Body of pancreas (tissue), 4 donors: Measurements from ENCODE around the gene CRYBA1.
A peak's percentile ranks its signal among the peaks of the same experiment; 100 is the strongest.

Experiments
- CTCF ChIP-seq, 7 experiments: fragments of 450-650 bp in 4 of 7; fragments of 200-600 bp in 3 of 7; sonication (generic) in 3 of 7; IDR thresholded peaks; one replicate each; pipeline ENCODE4 v1.5.1; 2016 to 2019; ENCODE audit warnings: antibody characterized with exemption in 7 of 7
- POLR2A ChIP-seq, 3 donors: fragments of 450-650 bp; IDR thresholded peaks; one replicate each; pipeline ENCODE4 v1.6.1; 2016; ENCODE audit warnings: antibody characterized with exemption in 3 of 3, mild to moderate bottlenecking in 2 of 3

GRCh38 chr17:29252101-29252791 lies 5.6 kb downstream of the CRYBA1 start:
- TF ChIP-seq CTCF (IDR thresholded peaks at IDR 0.05) (peak in 5 of 7 experiments; percentile 25 to 40 (median 34)), POLR2A (IDR thresholded peaks at IDR 0.05) (no peak)
